Lung (tissue), 12 donors: Measurements from ENCODE around the gene ADGRG4. TPM values are rescaled to one million over a fixed set of nuclear protein-coding genes. Genes with fewer than 3 reads are reported as not detected.

Experiments
- ATAC-seq: fragments of 200-7000 bp; cut with Tn5 transposase; one replicate; pipeline ENCODE4 v1.9.1; 2020; ENCODE audit warnings: moderate number of reproducible peaks; ENCODE audit not compliant: insufficient read depth, low FRiP score
- DNase-seq, 3 donors: peaks; one replicate each; pipeline ENCODE4 v3.0.0-alpha.2; 2013 to 2017
- H3K27ac ChIP-seq, 2 donors: one replicate each; pipeline ENCODE4 v1.5.1; 2013; ENCODE audit warnings: mild to moderate bottlenecking in 2 of 2, moderate library complexity in 2 of 2, control low read depth in 1 of 2, inconsistent platforms in 1 of 2, low read depth in 1 of 2, low read length in 1 of 2
- H3K27me3 ChIP-seq, 3 donors: one replicate each; pipeline ENCODE4 v1.5.1; 2013; ENCODE audit warnings: low read length in 2 of 3; ENCODE audit not compliant: control insufficient read depth in 3 of 3, insufficient read depth in 3 of 3
- H3K36me3 ChIP-seq, 4 donors: one replicate each; pipeline ENCODE4 v1.5.1; 2013; ENCODE audit warnings: low read length in 4 of 4, mild to moderate bottlenecking in 1 of 4, moderate library complexity in 1 of 4; ENCODE audit not compliant: control insufficient read depth in 4 of 4, insufficient read depth in 4 of 4
- H3K4me1 ChIP-seq, 5 donors: one replicate each; pipeline ENCODE4 v1.5.1; 2013; ENCODE audit warnings: low read length in 5 of 5, mild to moderate bottlenecking in 2 of 5, moderate library complexity in 1 of 5; ENCODE audit not compliant: control insufficient read depth in 5 of 5, insufficient read depth in 5 of 5
- H3K4me3 ChIP-seq: one replicate; pipeline ENCODE4 v1.5.1; 2013; ENCODE audit warnings: mild to moderate bottlenecking, control low read depth, moderate library complexity
- H3K9ac ChIP-seq, 2 donors: one replicate each; pipeline ENCODE4 v1.5.1; 2013; ENCODE audit warnings: low read length in 2 of 2, control low read depth in 1 of 2; ENCODE audit not compliant: insufficient read depth in 1 of 2
- H3K9me3 ChIP-seq, 4 donors: one replicate each; pipeline ENCODE4 v1.5.1; 2013; ENCODE audit warnings: low read length in 3 of 4, mild to moderate bottlenecking in 1 of 4, moderate library complexity in 1 of 4; ENCODE audit not compliant: control insufficient read depth in 4 of 4, insufficient read depth in 3 of 4
- WGBS, 2 donors: extraction: QIAGEN DNeasy Blood & Tissue Kit; methylation state at CpG; one replicate each; pipeline ENCODE4 v1.1.7; 2013; 5-methylcytosine and 5-hydroxymethylcytosine counted together
- polyA plus RNA-seq, 2 donors: library from polyadenylated mRNA; stranded (reverse); fragments of 200-250 nt; gene quantifications; one replicate each; pipeline ENCODE4 v1.2.1, GENCODE V29; 2013
- total RNA-seq, 2 donors: library from RNA; depleted of rRNA in 1 of 2; stranded (reverse); fragments of >200 nt in 1 of 2; gene quantifications; one replicate each; pipeline ENCODE4 v1.2.1, GENCODE V29; 2014 to 2021
- TF ChIP-seq, protein P1 (sequence below): IDR thresholded peaks from 2 replicates; pipeline ENCODE4 v1.5.1; 2012; ENCODE audit warnings: mild to moderate bottlenecking; ENCODE audit errors: control extremely low read depth, extremely low read depth
- donor health status: control.
- donor health status: control.
- donor health status: Bipolar disorder and iron deficiency.
- donor health status: healthy.
- donor health status: DM: yes; HTN: yes; CAD: no.

ADGRG4 gene
- total and polyA plus RNA-seq, 4 donors = 0.03 to 0.06 TPM; not detected in 2

DNA sequence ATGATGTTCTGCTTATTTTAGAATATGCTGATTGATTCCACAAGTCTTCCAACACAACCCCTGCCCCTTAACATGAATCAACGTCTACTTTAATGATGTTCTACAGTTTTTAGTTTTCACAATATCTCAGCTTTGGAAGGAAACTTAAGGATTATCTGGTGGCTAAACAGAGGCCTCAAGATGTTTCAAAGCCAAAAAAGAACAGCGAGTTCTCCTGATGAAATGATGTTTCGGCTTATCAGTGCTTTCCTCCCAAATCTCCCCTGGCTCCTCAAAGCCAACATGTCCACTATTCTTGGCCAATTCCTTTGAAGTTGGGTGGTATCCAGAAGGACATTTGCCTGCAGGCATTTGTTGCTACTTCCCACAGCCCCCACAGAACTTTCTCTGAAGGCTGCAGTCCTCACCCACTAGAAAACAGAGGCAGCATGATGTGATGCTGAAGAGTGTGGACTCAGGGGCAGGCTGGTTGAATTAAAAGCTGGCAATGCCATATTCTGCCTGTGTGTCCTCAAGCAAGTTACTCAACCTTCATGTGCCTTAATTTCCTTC, 87.3 kb downstream of the ADGRG4 start:
- Histone ChIP-seq H3K9ac (no peak overlapping the region), H3K27ac (no peak overlapping the region), H3K27me3 (peaks cover 0 to 6% (median 4%) of the 10 kb centered on the region in 3 donors), H3K4me3 (no peak overlapping the region), H3K9me3 (peaks cover 0 to 2% (median 0%) of the 10 kb centered on the region in 4 donors), H3K4me1 (peaks cover 0 to 2% (median 0%) of the 10 kb centered on the region in 5 donors), H3K36me3 (no peaks in the 10 kb centered on the region)
- TF ChIP-seq, protein P1, sequence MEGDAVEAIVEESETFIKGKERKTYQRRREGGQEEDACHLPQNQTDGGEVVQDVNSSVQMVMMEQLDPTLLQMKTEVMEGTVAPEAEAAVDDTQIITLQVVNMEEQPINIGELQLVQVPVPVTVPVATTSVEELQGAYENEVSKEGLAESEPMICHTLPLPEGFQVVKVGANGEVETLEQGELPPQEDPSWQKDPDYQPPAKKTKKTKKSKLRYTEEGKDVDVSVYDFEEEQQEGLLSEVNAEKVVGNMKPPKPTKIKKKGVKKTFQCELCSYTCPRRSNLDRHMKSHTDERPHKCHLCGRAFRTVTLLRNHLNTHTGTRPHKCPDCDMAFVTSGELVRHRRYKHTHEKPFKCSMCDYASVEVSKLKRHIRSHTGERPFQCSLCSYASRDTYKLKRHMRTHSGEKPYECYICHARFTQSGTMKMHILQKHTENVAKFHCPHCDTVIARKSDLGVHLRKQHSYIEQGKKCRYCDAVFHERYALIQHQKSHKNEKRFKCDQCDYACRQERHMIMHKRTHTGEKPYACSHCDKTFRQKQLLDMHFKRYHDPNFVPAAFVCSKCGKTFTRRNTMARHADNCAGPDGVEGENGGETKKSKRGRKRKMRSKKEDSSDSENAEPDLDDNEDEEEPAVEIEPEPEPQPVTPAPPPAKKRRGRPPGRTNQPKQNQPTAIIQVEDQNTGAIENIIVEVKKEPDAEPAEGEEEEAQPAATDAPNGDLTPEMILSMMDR = no peak
- ATAC-seq (no peak), DNase-seq (peak in 2 of 3 donors; percentile 0 to 26)
- 66 to 88% methylated on average over 3 of the region's 3 CpGs for WGBS, 2 donors

DNA sequence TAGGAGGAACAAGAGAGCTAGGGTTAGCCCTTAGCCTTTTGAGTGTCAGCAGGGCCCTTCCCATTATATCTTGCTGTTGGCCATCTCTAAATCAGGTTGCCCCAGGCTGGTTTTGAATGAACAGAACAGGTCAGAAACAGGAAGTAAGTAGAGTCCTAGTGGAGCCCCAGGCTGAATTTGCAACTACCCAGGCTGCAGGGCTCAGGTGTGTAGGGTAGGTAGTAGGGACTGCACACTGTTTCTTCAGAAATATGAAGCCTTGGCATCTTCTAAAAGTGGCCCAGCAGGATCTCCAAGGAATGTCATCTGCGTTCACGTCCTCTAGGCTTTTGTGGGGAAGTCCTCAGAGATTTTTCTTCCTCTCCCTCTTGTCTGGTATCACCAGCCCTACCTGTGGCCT, 90.2 kb downstream of the ADGRG4 start:
- Histone ChIP-seq H3K27ac (no peak overlapping the region), H3K27me3 (peaks cover 0 to 6% (median 6%) of the 10 kb centered on the region in 3 donors), H3K4me3 (no peak overlapping the region), H3K4me1 (peaks cover 0 to 2% (median 0%) of the 10 kb centered on the region in 5 donors), H3K9ac (no peak overlapping the region), H3K36me3 (no peaks in the 10 kb centered on the region), H3K9me3 (peaks cover 0 to 2% (median 0%) of the 10 kb centered on the region in 4 donors)
- ATAC-seq = no peak
- DNase-seq = no peak
- 58 to 82% methylated on average over 2 of the region's 2 CpGs for WGBS, 2 donors
- TF ChIP-seq, protein P1 = no peak

DNA sequence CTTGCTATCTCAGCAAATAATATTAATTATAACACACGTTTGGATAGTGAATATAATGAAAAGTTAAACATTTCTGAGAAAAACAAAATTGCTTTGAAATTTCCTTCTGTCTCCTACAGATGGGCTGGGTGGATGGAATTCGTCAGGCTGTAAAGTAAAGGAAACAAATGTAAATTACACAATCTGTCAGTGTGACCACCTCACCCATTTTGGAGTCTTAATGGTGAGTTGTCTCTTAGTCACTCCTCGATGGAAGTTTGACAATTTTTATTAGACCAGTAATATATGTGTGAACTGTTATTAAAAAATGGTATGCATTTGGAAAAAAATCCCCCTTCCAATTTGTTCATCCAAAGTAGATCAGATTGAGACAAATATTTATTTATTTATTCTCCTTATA, 94.5 kb downstream of the ADGRG4 start:
- DNase-seq (no peak), ATAC-seq (no peak)
- TF ChIP-seq, protein P1 = no peak

DNA sequence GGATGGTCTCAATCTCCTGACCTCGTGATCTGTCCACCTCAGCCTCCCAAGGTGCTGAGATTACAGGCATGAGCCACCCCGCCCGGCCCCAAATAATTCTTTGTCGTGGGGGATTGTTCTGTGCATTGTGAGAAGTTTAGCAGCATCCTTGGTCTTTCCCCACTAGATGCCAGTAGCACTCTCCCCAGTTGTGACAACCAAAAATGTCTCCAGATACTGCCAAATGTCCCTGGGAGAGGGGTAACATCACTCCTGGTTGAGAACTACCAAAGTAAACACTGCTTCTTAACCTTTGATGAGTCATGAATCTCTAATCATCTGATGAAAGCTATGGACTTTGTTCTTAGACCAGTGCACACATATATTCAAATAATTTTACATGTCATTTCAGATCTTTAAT, 96.2 kb downstream of the ADGRG4 start:
- H3K9me3 ChIP-seq = no peaks in the 10 kb centered on the region
- TF ChIP-seq, protein P1 = no peak
- H3K4me1 ChIP-seq = no peaks in the 10 kb centered on the region
- DNase-seq (no peak), ATAC-seq (no peak)
- 65 to 91% methylated on average over 4 of the region's 4 CpGs for WGBS, 2 donors
- no peak overlapping the region for H3K9ac ChIP-seq
- peaks cover 0 to 12% (median 6%) of the 10 kb centered on the region in 3 donors for H3K27me3 ChIP-seq
- no peak overlapping the region for H3K27ac ChIP-seq
- no peak overlapping the region for H3K4me3 ChIP-seq
- H3K36me3 ChIP-seq = no peaks in the 10 kb centered on the region

More for the DNA sequence above, 94.5 kb downstream of the ADGRG4 start:
- H3K36me3 ChIP-seq = no peaks in the 10 kb centered on the region
- no peak overlapping the region for H3K9ac ChIP-seq
- H3K27ac ChIP-seq = no peak overlapping the region
- H3K9me3 ChIP-seq = peaks cover 0 to under 1% (median 0%) of the 10 kb centered on the region in 4 donors
- H3K4me3 ChIP-seq = no peak overlapping the region
- WGBS, 2 donors = 41 to 70% methylated on average over 3 of the region's 3 CpGs
- H3K27me3 ChIP-seq = peaks cover 0 to 12% (median 4%) of the 10 kb centered on the region in 3 donors
- no peaks in the 10 kb centered on the region for H3K4me1 ChIP-seq
